Calu3 (cell line): ENCODE results near the gene SPATA19. TPM values are rescaled to one million over a fixed set of nuclear protein-coding genes. Genes with fewer than 3 reads are reported as not detected.

Source experiments
- BruUV-seq: library from RNA; stranded (reverse); fragments of 400-500 nt; replicated peaks from 2 replicates; lab custom pipeline; 2021; lab: Mats Ljungman, UMichigan
- CTCF ChIA-PET: fragments of 300-600 bp; sonication (Branson Sonifier 250); formaldehyde crosslinking; loops from one replicate; lab custom pipeline; 2022; ENCODE audit warnings: antibody characterized with exemption; lab: Charles Lee
- DNase-seq: peaks from one replicate; pipeline ENCODE4 v3.0.0; 2022
- H3K27ac Mint-ChIP-seq: one replicate; pipeline ENCODE4 v1.8.0; 2022; ENCODE audit warnings: mixed read lengths; ENCODE audit not compliant: unreplicated experiment
- H3K27me3 Mint-ChIP-seq: one replicate; pipeline ENCODE4 v1.8.0; 2022; ENCODE audit warnings: mixed read lengths; ENCODE audit not compliant: unreplicated experiment
- H3K36me3 Mint-ChIP-seq: one replicate; pipeline ENCODE4 v1.8.0; 2022; ENCODE audit warnings: mild to moderate bottlenecking, moderate library complexity, mixed read lengths; ENCODE audit not compliant: insufficient read depth, unreplicated experiment
- H3K4me1 Mint-ChIP-seq: one replicate; pipeline ENCODE4 v1.8.0; 2022; ENCODE audit warnings: mild to moderate bottlenecking, low read depth, mixed read lengths; ENCODE audit not compliant: unreplicated experiment
- H3K4me3 Mint-ChIP-seq: one replicate; pipeline ENCODE4 v1.8.0; 2022; ENCODE audit warnings: mild to moderate bottlenecking, low read depth, moderate library complexity, mixed read lengths; ENCODE audit not compliant: unreplicated experiment
- H3K9me3 Mint-ChIP-seq: one replicate; pipeline ENCODE4 v1.8.0; 2022; ENCODE audit warnings: low read depth, mixed read lengths; ENCODE audit not compliant: unreplicated experiment
- intact Hi-C: fragments of 100-400 bp; cut with micrococcal nuclease; formaldehyde crosslinking; loops from one replicate; pipeline ENCODE4 v1.10.0; 2022; ENCODE audit not compliant: unreplicated experiment
- total RNA-seq: library from RNA; stranded (reverse); gene quantifications from 2 replicates; pipeline ENCODE4 v1.2.3, GENCODE V29; 2022
- TF ChIP-seq, protein P1 (sequence below): fragments of 200-600 bp; IDR thresholded peaks from one replicate; pipeline ENCODE4 v1.8.0; 2022; ENCODE audit warnings: antibody characterized with exemption; ENCODE audit not compliant: unreplicated experiment

SPATA19 gene
- total RNA-seq, 1 experiment from 2014 or later: not detected

- Mint-ChIP-seq H3K9me3 (peaks cover 10% of the 10 kb centered on the region), H3K27ac (no peak overlapping the region), H3K4me1 (no peaks in the 10 kb centered on the region), H3K4me3 (no peak overlapping the region), H3K27me3 (no peaks in the 10 kb centered on the region), H3K36me3 (no peaks in the 10 kb centered on the region)
- BruUV-seq: no TSS peak
- TF ChIP-seq, protein P1, sequence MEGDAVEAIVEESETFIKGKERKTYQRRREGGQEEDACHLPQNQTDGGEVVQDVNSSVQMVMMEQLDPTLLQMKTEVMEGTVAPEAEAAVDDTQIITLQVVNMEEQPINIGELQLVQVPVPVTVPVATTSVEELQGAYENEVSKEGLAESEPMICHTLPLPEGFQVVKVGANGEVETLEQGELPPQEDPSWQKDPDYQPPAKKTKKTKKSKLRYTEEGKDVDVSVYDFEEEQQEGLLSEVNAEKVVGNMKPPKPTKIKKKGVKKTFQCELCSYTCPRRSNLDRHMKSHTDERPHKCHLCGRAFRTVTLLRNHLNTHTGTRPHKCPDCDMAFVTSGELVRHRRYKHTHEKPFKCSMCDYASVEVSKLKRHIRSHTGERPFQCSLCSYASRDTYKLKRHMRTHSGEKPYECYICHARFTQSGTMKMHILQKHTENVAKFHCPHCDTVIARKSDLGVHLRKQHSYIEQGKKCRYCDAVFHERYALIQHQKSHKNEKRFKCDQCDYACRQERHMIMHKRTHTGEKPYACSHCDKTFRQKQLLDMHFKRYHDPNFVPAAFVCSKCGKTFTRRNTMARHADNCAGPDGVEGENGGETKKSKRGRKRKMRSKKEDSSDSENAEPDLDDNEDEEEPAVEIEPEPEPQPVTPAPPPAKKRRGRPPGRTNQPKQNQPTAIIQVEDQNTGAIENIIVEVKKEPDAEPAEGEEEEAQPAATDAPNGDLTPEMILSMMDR: no peak
- intact Hi-C loops: no loop called here
- CTCF ChIA-PET: no interaction called here
- DNase-seq: no peak
Observed at GRCh38 chr11:133803026-133803425, 42.3 kb downstream of the SPATA19 start.

DNA sequence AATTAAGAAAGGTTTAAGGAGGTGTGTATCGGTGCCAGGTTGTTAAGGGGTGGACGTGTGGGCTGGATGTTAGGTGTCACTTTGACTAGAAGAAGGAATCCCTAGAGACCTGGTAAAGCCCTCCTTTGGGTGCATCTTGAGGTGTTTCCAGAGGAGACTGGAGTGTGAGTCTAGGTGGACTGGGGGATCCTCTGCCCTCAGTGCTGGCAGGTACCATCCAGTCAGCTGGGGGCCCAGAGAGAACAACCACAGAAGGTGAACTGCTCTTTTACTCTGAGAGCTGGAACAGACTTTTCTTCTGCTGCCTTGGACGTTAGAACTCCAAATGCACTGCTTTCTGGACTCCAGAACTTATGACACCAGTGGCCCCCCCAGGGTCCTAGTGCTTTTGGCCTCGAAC lies 44.0 kb downstream of the SPATA19 start:
- Mint-ChIP-seq H3K4me3 (no peak overlapping the region), H3K4me1 (no peaks in the 10 kb centered on the region), H3K27me3 (no peaks in the 10 kb centered on the region), H3K36me3 (no peaks in the 10 kb centered on the region), H3K27ac (no peak overlapping the region), H3K9me3 (peaks cover 12% of the 10 kb centered on the region)
- no TSS peak for BruUV-seq
- intact Hi-C loops: no loop called here
- CTCF ChIA-PET: no interaction called here
- TF ChIP-seq, protein P1: no peak
- no peak for DNase-seq

DNA sequence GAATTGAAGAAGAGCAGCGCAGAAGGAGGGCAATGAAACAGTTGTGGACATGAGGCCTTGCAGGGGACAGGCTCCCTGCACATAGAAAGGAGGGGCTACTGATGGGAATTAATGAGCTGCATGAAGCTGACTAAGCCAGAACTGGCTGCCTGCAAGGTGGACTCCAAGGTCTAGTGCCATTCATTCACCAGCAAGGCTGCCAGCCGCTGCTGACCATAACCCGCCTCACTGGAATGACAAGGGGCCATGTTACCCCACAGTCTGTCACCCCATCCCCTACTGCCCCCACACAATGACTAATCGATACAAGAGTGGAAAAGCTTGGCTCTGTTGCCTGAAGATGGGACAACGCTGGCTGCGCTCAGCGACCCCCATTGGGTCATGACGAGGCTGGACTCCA lies 44.6 kb downstream of the SPATA19 start:
- Mint-ChIP-seq H3K36me3 (no peaks in the 10 kb centered on the region), H3K4me3 (no peak overlapping the region), H3K9me3 (peaks cover 10% of the 10 kb centered on the region), H3K27me3 (no peaks in the 10 kb centered on the region), H3K4me1 (no peaks in the 10 kb centered on the region), H3K27ac (no peak overlapping the region)
- no TSS peak for BruUV-seq
- CTCF ChIA-PET: no interaction called here
- intact Hi-C loops: no loop called here
- TF ChIP-seq, protein P1: no peak
- no peak for DNase-seq

DNA sequence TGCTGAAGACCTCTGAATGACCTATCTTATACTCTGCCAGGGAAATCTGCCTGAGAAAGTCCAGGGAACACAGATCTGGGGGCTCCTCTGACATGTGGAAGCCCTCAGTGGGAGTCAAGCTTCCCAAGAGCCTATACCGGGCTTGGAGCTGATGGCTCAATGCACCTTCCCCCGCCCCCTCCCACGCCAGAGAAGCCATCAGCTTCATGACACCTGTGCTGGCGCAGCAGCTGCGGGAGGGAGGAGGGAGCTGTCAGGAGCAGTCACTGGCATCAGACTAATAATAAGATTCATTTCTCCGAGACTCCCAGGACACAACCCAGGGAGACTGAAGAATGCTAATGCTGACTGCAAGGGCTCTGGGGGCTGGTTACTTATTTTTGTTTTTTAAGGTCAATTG lies 47.8 kb downstream of the SPATA19 start:
- no TSS peak for BruUV-seq
- intact Hi-C loops: no loop called here
- no peaks in the 10 kb centered on the region for H3K4me1 Mint-ChIP-seq
- CTCF ChIA-PET: no interaction called here
- H3K9me3 Mint-ChIP-seq: peaks cover 10% of the 10 kb centered on the region
- no peak overlapping the region for H3K27ac Mint-ChIP-seq
- H3K4me3 Mint-ChIP-seq: no peak overlapping the region
- TF ChIP-seq, protein P1: no peak
- H3K36me3 Mint-ChIP-seq: no peaks in the 10 kb centered on the region
- H3K27me3 Mint-ChIP-seq: no peaks in the 10 kb centered on the region
- DNase-seq: no peak
